ENCODE measurements around the gene GRIFIN.

GRIFIN gene

GRCh38 chr7:2514473-2515423 is 38.5 kb upstream of the GRIFIN start:
- Histone ChIP-seq H3K27ac (no peak overlapping the region), H3K4me3 (no peak overlapping the region)

- H3K4me3 ChIP-seq = no peak overlapping the region
- H3K27ac ChIP-seq = peak overlapping the region in 2 of 21 experiments; percentile 55 to 91
These were observed 37.5 kb upstream of the GRIFIN start for GRCh38 chr7:2513702-2514101.

- no peak overlapping the region for H3K4me3 ChIP-seq
- peak overlapping the region in 11 of 21 experiments; percentile 80 to 98 (median 91) for H3K27ac ChIP-seq
These were observed 36.5 kb upstream of the GRIFIN start for GRCh38 chr7:2512713-2513112.

- no peak overlapping the region for H3K4me3 ChIP-seq
- H3K27ac ChIP-seq = peak overlapping the region in 18 of 21 experiments; percentile 29 to 98 (median 84)
These were observed 36.0 kb upstream of the GRIFIN start for GRCh38 chr7:2512179-2512661.

- Histone ChIP-seq H3K27ac (peak overlapping the region in 20 of 21 experiments; percentile 29 to 98 (median 83)), H3K4me3 (no peak overlapping the region)
These were observed 35.6 kb upstream of the GRIFIN start for GRCh38 chr7:2511769-2512168.

GRCh38 chr7:2510909-2511768 is 34.9 kb upstream of the GRIFIN start:
- H3K27ac ChIP-seq = peak overlapping the region in 20 of 21 experiments; percentile 29 to 98 (median 83)
- peak overlapping the region in 1 of 7 experiments; percentile 11 for H3K4me3 ChIP-seq

GRCh38 chr7:2510130-2510776 is 34.1 kb upstream of the GRIFIN start:
- peak overlapping the region in 19 of 21 experiments; percentile 21 to 98 (median 84) for H3K27ac ChIP-seq
- no peak overlapping the region for H3K4me3 ChIP-seq

- no peak overlapping the region for H3K4me3 ChIP-seq
- H3K27ac ChIP-seq = peak overlapping the region in 16 of 21 experiments; percentile 17 to 98 (median 67)
These were observed 33.2 kb upstream of the GRIFIN start for GRCh38 chr7:2509298-2509906.

- peak overlapping the region in 19 of 21 experiments; percentile 16 to 98 (median 62) for H3K27ac ChIP-seq
These were observed 32.4 kb upstream of the GRIFIN start for GRCh38 chr7:2508327-2509215.

GRCh38 chr7:2507917-2508306 is 31.7 kb upstream of the GRIFIN start:
- Histone ChIP-seq H3K27ac (peak overlapping the region in 17 of 21 experiments; percentile 28 to 98 (median 62)), H3K4me3 (peak overlapping the region in 1 of 7 experiments; percentile 15)

More at GRCh38 chr7:2508327-2509215, 32.4 kb upstream of the GRIFIN start:
- H3K4me3 ChIP-seq = peak overlapping the region in 2 of 7 experiments; percentile 9 to 15

GRCh38 chr7:2507208-2507916 is 31.2 kb upstream of the GRIFIN start:
- Histone ChIP-seq H3K4me3 (no peak overlapping the region), H3K27ac (peak overlapping the region in 12 of 21 experiments; percentile 28 to 93 (median 63))

- H3K4me3 ChIP-seq = no peak overlapping the region
- H3K27ac ChIP-seq = peak overlapping the region in 1 of 21 experiments; percentile 2
These were observed 29.2 kb upstream of the GRIFIN start for GRCh38 chr7:2505401-2505800.

GRCh38 chr7:2504889-2505375 is 28.7 kb upstream of the GRIFIN start:
- Histone ChIP-seq H3K4me3 (no peak overlapping the region), H3K27ac (peak overlapping the region in 1 of 21 experiments; percentile 31)

- Histone ChIP-seq H3K27ac (peak overlapping the region in 1 of 21 experiments; percentile 31), H3K4me3 (no peak overlapping the region)
These were observed 28.1 kb upstream of the GRIFIN start for GRCh38 chr7:2504128-2504888.

- Histone ChIP-seq H3K27ac (peak overlapping the region in 1 of 21 experiments; percentile 30), H3K4me3 (no peak overlapping the region)
These were observed 27.1 kb upstream of the GRIFIN start for GRCh38 chr7:2503056-2503941.

- Histone ChIP-seq H3K4me3 (no peak overlapping the region), H3K27ac (no peak overlapping the region)
These were observed 26.4 kb upstream of the GRIFIN start for GRCh38 chr7:2502647-2502966.

Measured in skin epidermis (tissue), 12 donors.